K562 (cell line): ENCODE results near the gene MORF4L1. TPM values are rescaled to one million over a fixed set of nuclear protein-coding genes. Genes with fewer than 3 reads are reported as not detected.

Experiments used
- CHCHD3 ChIP-seq: fragments of 250-450 bp; sonication (Bioruptor Pico); IDR thresholded peaks from 2 replicates; pipeline ENCODE4 v2.1.2; 2022; ENCODE audit warnings: mild to moderate bottlenecking
- EP300 ChIP-seq: IDR thresholded peaks from 2 replicates; pipeline ENCODE4 v1.6.1; 2012; ENCODE audit warnings: low read length, improper control_type of control experiment
- MEIS2 ChIP-seq: fragments of 450-650 bp; IDR thresholded peaks from 2 replicates; pipeline ENCODE4 v1.6.1; 2014; ENCODE audit warnings: mild to moderate bottlenecking; ENCODE audit not compliant: partially characterized antibody
- POLR3A ChIP-seq: IDR thresholded peaks from 2 replicates; pipeline ENCODE4 v1.6.1; 2011; ENCODE audit warnings: borderline replicate concordance, mild to moderate bottlenecking, moderate library complexity; ENCODE audit not compliant: insufficient read length, insufficient read depth; ENCODE audit errors: extremely low read depth
- SMARCA4 ChIP-seq: fragments of 450-650 bp; IDR thresholded peaks from 2 replicates; pipeline ENCODE4 v1.6.1; 2016
- ZBTB8A ChIP-seq: fragments of 450-650 bp; IDR thresholded peaks from 2 replicates; pipeline ENCODE4 v1.6.1; 2018; ENCODE audit warnings: mild to moderate bottlenecking, moderate library complexity; ENCODE audit not compliant: partially characterized antibody
- ZNF12 ChIP-seq: sonication (generic); formaldehyde crosslinking; IDR thresholded peaks from 2 replicates; pipeline ENCODE4 v1.4.0; 2020; ENCODE audit warnings: mild to moderate bottlenecking, missing genetic modification reagents
- ZNF445 ChIP-seq: fragments of 250-450 bp; sonication (Bioruptor Pico); IDR thresholded peaks from 2 replicates; pipeline ENCODE4 v1.4.0; 2020; ENCODE audit warnings: low read depth, mild to moderate bottlenecking, moderate library complexity
- ZNF644 ChIP-seq: fragments of 200-800 bp; sonication (Bioruptor generic); IDR thresholded peaks from 2 replicates; pipeline ENCODE4 v1.6.1; 2016; ENCODE audit warnings: low read depth, missing genetic modification characterization, missing compliant biosample characterization
- ZNF764 ChIP-seq: fragments of 250-450 bp; sonication (Bioruptor Pico); IDR thresholded peaks from 2 replicates; pipeline ENCODE4 v1.4.0; 2020; ENCODE audit warnings: low read depth, mild to moderate bottlenecking, moderate library complexity
- polyA plus RNA-seq, 8 experiments: library from polyadenylated mRNA; depleted of rRNA in 4 of 8; stranded (reverse) in 5 of 8; unstranded in 3 of 8; fragments of >200 nt; fragmentation: Nextera tagmentation in 2 of 8; fragmentation: Illumina TruSeq in 1 of 8; extraction: Ambion mirVana in 2 of 8; extraction: Trizol in 1 of 8; gene quantifications; 2 replicates each; pipeline versions ENCODE4 v1.2.1 to v1.2.3, GENCODE V29; 2011 to 2014; ENCODE audit warnings: inconsistent platforms in 1 of 8, missing spikeins in 1 of 8
- total RNA-seq, 7 experiments: library from RNA; depleted of rRNA in 6 of 7; stranded (reverse); fragments of >200 nt in 6 of 7; fragmentation: Illumina TruSeq in 2 of 7; extraction: Trizol in 2 of 7; gene quantifications; 2 replicates each; pipeline versions ENCODE4 v1.2.1 to v1.2.3, GENCODE V29; 2011 to 2021; ENCODE audit warnings: low replicate concordance in 1 of 7
- TF ChIP-seq, protein P1 (sequence below), 2 experiments: fragments of 450-650 bp in 1 of 2; sonication (generic) in 1 of 2; formaldehyde crosslinking in 1 of 2; IDR thresholded peaks; 2 replicates each; pipeline versions ENCODE4 v1.7.1 to v1.9.0; 2016 to 2022; ENCODE audit warnings: inconsistent platforms in 1 of 2, mild to moderate bottlenecking in 1 of 2, missing genetic modification reagents in 1 of 2
- TF ChIP-seq, protein P2 (sequence below), 2 experiments: fragments of 150-350 bp in 1 of 2; IDR thresholded peaks; 2 replicates each; pipeline ENCODE4 v1.6.1; 2012 to 2016; ENCODE audit warnings: low read depth in 2 of 2, low read length in 2 of 2, mild to moderate bottlenecking in 1 of 2, moderate library complexity in 1 of 2

Gene MORF4L1
- total and polyA plus RNA-seq, 9 of the 15 experiments (the other 6 are each of a cell fraction or from before 2014, with no cell fraction given) = 127 to 615 (median 281) TPM

DNA sequence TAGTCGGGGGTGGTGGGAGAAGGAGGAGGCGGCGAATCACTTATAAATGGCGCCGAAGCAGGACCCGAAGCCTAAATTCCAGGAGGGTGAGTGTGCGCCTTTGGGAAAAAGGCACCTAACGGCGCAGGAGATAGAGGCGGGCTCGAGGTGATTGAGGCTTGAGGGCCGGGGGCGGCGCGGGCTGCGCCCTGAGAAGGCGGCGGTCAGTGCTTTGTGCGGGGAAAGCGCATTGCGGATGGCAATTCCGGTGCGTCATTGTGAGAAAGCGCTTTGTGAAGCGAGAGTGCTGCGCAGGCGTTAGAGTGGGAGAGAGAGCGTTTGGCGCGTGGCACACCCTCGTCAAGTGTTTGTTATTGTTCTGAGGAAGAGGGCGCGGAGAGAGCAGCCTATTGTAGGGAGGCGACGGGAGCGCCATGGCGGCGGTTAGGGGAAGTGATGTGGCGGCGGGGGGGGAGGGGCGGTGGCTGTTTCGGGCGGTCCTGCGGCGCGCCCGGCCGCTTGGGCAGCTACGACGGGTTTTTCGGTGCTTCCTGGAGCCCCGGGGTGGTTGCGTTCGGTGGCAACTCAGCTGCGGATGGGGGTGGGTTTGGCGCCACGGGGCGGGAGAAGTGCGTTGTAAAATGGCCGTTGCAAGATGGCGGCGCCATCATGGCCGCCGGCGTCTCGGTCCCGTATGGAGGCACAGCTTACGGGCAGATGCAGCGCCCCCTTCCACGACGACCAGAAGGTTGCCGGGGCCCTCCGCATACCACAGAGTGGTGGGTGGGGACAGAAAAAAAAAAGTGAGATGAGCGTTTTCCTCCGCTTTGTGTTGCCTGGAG lies 492 bp downstream of the MORF4L1 start (continued):
- TF ChIP-seq SMARCA4 = 0 out of 2 replicates have a peak, but pooled peaks have one; percentile 39
- no peak for TF ChIP-seq POLR3A
- no peak for TF ChIP-seq CHCHD3 (CRISPR knock-in tag)
- 0 out of 2 replicates have a peak, but pooled peaks have one; percentile 29 for TF ChIP-seq ZNF12 (CRISPR knock-in tag)
- peak; percentile 77 for TF ChIP-seq ZNF644 (tag)
- TF ChIP-seq ZBTB8A = no peak
- TF ChIP-seq ZNF445 (CRISPR knock-in tag) = no peak
- peak; percentile 16; the same call in 1 of the 2 replicates for TF ChIP-seq EP300
- TF ChIP-seq, protein P1, sequence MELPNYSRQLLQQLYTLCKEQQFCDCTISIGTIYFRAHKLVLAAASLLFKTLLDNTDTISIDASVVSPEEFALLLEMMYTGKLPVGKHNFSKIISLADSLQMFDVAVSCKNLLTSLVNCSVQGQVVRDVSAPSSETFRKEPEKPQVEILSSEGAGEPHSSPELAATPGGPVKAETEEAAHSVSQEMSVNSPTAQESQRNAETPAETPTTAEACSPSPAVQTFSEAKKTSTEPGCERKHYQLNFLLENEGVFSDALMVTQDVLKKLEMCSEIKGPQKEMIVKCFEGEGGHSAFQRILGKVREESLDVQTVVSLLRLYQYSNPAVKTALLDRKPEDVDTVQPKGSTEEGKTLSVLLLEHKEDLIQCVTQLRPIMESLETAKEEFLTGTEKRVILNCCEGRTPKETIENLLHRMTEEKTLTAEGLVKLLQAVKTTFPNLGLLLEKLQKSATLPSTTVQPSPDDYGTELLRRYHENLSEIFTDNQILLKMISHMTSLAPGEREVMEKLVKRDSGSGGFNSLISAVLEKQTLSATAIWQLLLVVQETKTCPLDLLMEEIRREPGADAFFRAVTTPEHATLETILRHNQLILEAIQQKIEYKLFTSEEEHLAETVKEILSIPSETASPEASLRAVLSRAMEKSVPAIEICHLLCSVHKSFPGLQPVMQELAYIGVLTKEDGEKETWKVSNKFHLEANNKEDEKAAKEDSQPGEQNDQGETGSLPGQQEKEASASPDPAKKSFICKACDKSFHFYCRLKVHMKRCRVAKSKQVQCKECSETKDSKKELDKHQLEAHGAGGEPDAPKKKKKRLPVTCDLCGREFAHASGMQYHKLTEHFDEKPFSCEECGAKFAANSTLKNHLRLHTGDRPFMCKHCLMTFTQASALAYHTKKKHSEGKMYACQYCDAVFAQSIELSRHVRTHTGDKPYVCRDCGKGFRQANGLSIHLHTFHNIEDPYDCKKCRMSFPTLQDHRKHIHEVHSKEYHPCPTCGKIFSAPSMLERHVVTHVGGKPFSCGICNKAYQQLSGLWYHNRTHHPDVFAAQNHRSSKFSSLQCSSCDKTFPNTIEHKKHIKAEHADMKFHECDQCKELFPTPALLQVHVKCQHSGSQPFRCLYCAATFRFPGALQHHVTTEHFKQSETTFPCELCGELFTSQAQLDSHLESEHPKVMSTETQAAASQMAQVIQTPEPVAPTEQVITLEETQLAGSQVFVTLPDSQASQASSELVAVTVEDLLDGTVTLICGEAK (IDR thresholded peaks at IDR 0.05) = peak; percentile 37; the same call in 1 of the 2 replicates
- TF ChIP-seq, protein P1 (CRISPR knock-in tag; IDR thresholded peaks at IDR 0.05) = no peak
- no peak for TF ChIP-seq ZNF764 (CRISPR knock-in tag)
- no peak for TF ChIP-seq MEIS2
- TF ChIP-seq, protein P2, sequence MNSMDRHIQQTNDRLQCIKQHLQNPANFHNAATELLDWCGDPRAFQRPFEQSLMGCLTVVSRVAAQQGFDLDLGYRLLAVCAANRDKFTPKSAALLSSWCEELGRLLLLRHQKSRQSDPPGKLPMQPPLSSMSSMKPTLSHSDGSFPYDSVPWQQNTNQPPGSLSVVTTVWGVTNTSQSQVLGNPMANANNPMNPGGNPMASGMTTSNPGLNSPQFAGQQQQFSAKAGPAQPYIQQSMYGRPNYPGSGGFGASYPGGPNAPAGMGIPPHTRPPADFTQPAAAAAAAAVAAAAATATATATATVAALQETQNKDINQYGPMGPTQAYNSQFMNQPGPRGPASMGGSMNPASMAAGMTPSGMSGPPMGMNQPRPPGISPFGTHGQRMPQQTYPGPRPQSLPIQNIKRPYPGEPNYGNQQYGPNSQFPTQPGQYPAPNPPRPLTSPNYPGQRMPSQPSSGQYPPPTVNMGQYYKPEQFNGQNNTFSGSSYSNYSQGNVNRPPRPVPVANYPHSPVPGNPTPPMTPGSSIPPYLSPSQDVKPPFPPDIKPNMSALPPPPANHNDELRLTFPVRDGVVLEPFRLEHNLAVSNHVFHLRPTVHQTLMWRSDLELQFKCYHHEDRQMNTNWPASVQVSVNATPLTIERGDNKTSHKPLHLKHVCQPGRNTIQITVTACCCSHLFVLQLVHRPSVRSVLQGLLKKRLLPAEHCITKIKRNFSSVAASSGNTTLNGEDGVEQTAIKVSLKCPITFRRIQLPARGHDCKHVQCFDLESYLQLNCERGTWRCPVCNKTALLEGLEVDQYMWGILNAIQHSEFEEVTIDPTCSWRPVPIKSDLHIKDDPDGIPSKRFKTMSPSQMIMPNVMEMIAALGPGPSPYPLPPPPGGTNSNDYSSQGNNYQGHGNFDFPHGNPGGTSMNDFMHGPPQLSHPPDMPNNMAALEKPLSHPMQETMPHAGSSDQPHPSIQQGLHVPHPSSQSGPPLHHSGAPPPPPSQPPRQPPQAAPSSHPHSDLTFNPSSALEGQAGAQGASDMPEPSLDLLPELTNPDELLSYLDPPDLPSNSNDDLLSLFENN (IDR thresholded peaks at IDR 0.05; ENCODE audit: low read depth in 2 of 2, low read length in 2 of 2) = no peak
